CD4-positive, alpha-beta T cell treated with Interleukin-1 beta for 1 hour (primary cell): ENCODE data around the gene PHOX2B.

ENCODE experiments used
- DNase-seq, 2 donors: peaks; one replicate each; pipeline ENCODE4 v3.0.0-alpha.2; 2020 to 2022

PHOX2B gene

DNA sequence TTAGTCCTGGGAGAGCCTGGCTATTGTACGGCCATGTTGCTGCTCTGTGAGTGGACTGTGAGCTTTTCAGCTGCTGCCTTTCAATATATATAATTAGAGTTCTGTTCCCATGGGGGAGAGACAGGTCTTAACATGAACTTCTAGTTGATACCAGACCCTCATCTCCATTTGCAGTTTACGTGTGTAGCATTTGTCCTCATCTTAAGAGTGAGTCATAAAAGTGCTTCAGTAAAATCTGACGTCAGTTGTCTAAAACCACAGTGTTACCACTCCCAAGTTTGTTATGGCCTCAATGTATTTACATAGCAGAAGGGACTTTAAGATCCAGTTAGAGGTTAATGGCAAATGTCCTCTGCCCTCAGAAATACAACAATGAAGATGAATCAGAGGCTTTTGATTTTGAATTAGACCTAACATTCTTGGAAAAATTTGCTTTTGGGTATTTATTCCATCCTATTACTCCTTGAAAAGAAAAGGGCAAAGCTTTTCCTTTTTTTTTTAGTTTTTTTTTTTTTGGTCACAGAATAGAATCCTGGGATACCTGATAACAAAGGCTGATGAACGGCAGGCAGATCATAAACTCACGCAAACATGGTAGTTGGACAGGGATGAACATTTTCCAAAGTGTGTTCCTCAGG, 38.6 kb downstream of the PHOX2B start:
- DNase-seq = no peak

DNA sequence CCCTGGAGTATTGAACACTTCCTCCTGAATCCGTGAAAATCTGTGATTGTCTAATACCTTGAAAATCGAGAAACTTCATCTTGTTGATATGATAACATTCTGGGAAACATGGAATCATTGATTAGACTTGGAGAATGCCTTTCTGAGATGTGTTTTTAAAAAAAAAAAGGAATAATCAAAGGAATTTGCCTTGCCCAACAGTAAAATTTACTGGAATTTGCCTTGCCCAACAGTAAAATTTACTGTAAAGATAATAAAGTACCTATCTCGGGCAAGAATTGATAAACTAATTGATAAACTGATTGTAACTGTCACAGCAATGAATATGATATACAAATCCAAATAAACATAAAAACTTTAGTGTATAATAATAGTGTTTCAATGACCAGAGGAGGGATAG, 44.7 kb downstream of the PHOX2B start:
- no peak for DNase-seq

DNA sequence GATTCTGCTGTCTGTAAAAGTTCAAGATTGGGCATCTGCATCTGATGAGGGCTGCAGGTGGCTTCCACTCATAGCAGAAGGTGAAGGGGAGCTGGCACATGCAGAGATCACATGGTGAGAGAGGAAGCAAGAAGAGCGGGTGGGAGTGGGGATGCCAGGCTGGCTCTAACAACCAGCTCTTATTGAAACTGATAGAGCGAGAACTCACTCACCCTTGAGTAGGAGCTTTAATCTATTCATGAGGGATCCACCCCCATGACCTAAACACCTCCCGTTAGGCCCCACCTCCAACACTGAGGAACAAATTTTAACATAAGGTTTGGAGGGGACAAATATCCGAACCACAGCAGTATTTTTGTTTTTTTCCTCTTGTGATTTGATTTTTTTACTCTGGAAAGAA, 45.8 kb downstream of the PHOX2B start:
- no peak for DNase-seq

DNA sequence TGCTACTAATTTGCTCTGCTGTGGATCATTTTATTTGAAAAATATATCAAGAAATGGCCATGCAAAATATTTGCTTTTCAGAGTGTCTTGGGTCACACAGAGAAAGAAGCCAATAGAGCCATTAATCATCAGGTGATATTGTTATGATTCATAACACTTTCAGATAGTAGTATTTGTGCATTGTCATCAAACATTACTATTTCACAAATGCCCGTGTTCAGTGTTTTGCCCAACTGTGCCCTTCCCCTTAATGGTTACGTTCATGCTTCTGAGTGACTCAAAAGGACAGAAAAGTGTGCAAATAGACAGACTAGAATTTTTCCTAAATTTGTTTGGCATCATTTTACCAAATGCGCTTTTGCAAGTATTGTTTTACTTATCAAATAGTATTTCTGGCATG, 46.5 kb downstream of the PHOX2B start:
- DNase-seq = no peak

DNA sequence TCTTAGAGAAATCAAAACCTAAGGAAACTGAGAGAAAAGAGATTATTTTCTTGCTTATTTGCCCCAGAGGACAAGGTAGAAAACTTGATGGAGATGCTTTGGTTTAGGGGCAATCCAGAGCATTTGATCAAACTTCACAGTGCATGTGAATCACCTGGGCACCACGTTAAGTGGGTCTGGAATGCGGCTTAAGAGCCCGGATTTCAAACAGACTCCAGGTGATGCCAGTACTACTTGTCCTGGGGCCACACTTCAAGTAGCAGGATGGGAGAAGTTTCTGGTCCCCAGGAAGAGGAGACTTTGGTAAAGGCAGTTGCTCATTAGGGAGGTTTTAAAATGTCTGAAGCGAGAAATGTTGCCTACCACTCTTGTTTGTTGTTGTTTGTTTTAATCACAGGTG, 51.8 kb downstream of the PHOX2B start:
- no peak for DNase-seq

DNA sequence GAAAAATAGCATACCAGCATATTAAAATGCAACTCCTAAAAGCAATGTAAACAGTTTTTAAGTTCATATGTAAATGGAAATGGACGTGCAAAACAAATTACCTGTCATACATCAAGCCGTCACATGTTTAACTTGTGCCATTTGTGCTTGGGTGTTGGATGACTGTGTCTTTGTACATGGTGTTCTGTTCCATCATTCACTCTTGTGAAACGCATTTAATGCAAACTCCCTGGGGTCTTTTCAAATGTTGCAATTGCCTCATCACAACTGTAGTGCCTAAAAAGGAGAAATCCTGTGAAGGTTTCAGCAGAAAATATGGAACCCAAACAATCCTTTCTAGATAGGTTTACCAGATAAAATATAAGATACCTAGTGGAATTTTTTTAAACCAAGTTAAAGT, 52.4 kb downstream of the PHOX2B start:
- DNase-seq = no peak
